ENCODE data around the gene TCF4.

- no peak for TF ChIP-seq CTCF (IDR thresholded peaks at IDR 0.05)
- no peak for TF ChIP-seq POLR2A (IDR thresholded peaks at IDR 0.05; ENCODE audit: low read depth)
Measured at GRCh38 chr18:55541571-55541970, 46.4 kb downstream of the TCF4 start.
